Stomach (tissue), 9 donors: ENCODE results near the gene SFN. TPM values are rescaled to one million over a fixed set of nuclear protein-coding genes. Genes with fewer than 3 reads are reported as not detected.

Source experiments
- DNase-seq, 2 donors: peaks; one replicate each; pipeline versions ENCODE4 v3.0.0 to v3.0.0-alpha.2; 2013 to 2019
- H3K27ac ChIP-seq, 5 donors: fragments of 200-600 bp in 4 of 5; sonication (generic) in 4 of 5; one replicate each; pipeline ENCODE4 v1.5.1; 2013 to 2019; ENCODE audit warnings: mild to moderate bottlenecking in 1 of 5, moderate library complexity in 1 of 5
- H3K27me3 ChIP-seq, 3 donors: fragments of 200-600 bp; sonication (generic); one replicate each; pipeline ENCODE4 v1.5.1; 2017 to 2019; ENCODE audit warnings: mixed run types in 1 of 3
- H3K36me3 ChIP-seq, 4 donors: fragments of 200-600 bp; sonication (generic); 1 replicate in 3 of 4; 2 replicates in 1 of 4; pipeline ENCODE4 v1.5.1; 2016 to 2019
- H3K4me1 ChIP-seq, 4 donors: fragments of 200-600 bp; sonication (generic); one replicate each; pipeline ENCODE4 v1.5.1; 2016 to 2019
- H3K4me3 ChIP-seq, 4 donors: fragments of 200-600 bp; sonication (generic) in 3 of 4; one replicate each; pipeline ENCODE4 v1.5.1; 2016 to 2019; ENCODE audit warnings: mild to moderate bottlenecking in 1 of 4
- H3K9me3 ChIP-seq, 4 donors: fragments of 200-600 bp; sonication (generic); one replicate each; pipeline ENCODE4 v1.5.1; 2016 to 2019
- EP300 ChIP-seq: sonication (generic); formaldehyde crosslinking; IDR thresholded peaks from one replicate; pipeline ENCODE4 v1.6.1; 2017; ENCODE audit warnings: antibody characterized with exemption
- POLR2A ChIP-seq, 4 donors: fragments of 450-650 bp; IDR thresholded peaks; one replicate each; pipeline ENCODE4 v1.6.1; 2016; ENCODE audit warnings: antibody characterized with exemption in 4 of 4, control low read depth in 2 of 4, mild to moderate bottlenecking in 1 of 4, moderate library complexity in 1 of 4
- POLR2AphosphoS5 ChIP-seq, 3 donors: sonication (generic); formaldehyde crosslinking; IDR thresholded peaks; one replicate each; pipeline ENCODE4 v1.6.1; 2016; ENCODE audit warnings: antibody characterized with exemption in 3 of 3
- WGBS, 5 donors: extraction: QIAGEN DNeasy Blood & Tissue Kit in 3 of 5; methylation state at CpG; one replicate each; pipeline versions ENCODE4 v1.1.5 to v1.1.7; 2013 to 2018; 5-methylcytosine and 5-hydroxymethylcytosine counted together
- intact Hi-C: fragments of 100-400 bp; cut with DNase I; formaldehyde crosslinking; loops from one replicate; pipeline ENCODE4 v1.15.1; 2023; ENCODE audit warnings: low total_unique reads
- polyA plus RNA-seq, 3 donors: library from polyadenylated mRNA; stranded (reverse); fragments of 200-250 nt; gene quantifications; one replicate each; pipeline ENCODE4 v1.2.3, GENCODE V29; 2013
- total RNA-seq, 5 donors: library from RNA; depleted of rRNA; stranded (reverse); fragments of >200 nt; gene quantifications; one replicate each; pipeline versions ENCODE4 v1.1.0 to v1.2.3, GENCODE V29; 2014 to 2016
- TF ChIP-seq, protein P1 (sequence below), 7 experiments: fragments of 450-650 bp in 4 of 7; fragments of 200-600 bp in 3 of 7; sonication (generic) in 3 of 7; IDR thresholded peaks; one replicate each; pipeline ENCODE4 v1.5.1; 2016 to 2019; ENCODE audit warnings: antibody characterized with exemption in 7 of 7, control low read depth in 2 of 7, mild to moderate bottlenecking in 1 of 7
- donor health status: healthy with polysubstance abuse.
- donor health status: Bipolar disorder and iron deficiency.
- donor health status: healthy.

SFN gene
- total and polyA plus RNA-seq, 8 donors, result 17.4 to 410 (median 81.2) TPM

DNA sequence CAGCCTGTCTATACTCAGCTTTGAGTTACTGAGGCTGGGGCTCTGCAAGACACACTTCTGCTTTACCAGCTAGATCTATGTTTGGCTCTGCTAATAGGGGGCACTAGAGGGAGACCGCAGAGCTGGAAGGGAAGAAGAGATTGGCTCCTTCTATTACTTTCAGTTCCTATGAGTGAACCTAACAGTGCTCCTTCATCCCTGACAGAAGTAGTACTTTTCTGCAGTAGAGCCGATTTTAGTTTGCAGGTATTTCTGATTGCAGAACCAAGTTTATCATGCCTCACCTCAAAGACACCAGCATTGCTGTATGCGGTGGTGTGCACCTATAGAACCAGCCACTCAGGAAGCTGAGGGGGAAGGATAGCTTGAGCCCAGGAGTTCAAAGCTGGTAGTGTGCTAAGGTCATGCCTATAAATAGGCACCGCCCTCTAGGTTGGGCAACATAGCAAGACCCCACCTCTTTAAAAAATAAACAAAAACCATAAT, 42.1 kb upstream of the SFN start:
- 16 to 50% (median 33%) methylated on average over 4 of the region's 4 CpGs for WGBS, 5 donors

DNA sequence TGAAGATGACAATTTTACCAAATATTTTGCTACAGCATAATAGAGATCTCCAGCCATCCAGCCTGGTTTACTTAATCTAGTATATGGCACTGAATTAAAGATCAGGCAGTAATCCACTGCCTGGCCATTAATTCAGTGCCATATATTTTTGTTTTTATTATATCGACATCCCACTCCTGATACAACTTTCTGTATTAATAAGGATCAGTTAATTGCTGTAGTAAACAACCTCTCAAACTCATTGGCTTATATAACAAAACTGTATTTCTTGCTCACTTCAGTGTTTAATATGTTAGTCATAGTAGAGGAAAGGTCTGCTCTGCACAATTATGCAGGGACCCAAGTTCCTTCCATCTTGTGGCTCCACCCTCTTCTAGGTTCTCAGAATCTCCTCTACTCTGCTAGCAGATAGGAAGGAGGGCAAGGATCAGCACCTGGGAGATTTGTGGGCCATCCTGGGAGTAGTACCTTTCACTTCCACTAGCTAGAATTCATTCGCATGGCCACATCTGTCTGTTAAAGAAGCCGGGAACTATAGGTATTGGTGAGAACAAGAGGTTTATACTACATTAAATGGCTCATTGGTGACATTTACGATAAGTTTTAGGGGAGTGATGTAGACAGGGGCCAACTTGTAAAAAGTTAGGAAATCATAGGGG, 40.1 kb upstream of the SFN start:
- no peaks in the 10 kb centered on the region for H3K9me3 ChIP-seq
- no peaks in the 10 kb centered on the region for H3K27me3 ChIP-seq
- peaks cover 14 to 35% (median 24%) of the 10 kb centered on the region in 4 donors for H3K4me1 ChIP-seq
- no peak overlapping the region for H3K27ac ChIP-seq
- no peaks in the 10 kb centered on the region for H3K36me3 ChIP-seq
- DNase-seq, result no peak
- intact Hi-C loops, result no loop called here
- TF ChIP-seq, protein P1, sequence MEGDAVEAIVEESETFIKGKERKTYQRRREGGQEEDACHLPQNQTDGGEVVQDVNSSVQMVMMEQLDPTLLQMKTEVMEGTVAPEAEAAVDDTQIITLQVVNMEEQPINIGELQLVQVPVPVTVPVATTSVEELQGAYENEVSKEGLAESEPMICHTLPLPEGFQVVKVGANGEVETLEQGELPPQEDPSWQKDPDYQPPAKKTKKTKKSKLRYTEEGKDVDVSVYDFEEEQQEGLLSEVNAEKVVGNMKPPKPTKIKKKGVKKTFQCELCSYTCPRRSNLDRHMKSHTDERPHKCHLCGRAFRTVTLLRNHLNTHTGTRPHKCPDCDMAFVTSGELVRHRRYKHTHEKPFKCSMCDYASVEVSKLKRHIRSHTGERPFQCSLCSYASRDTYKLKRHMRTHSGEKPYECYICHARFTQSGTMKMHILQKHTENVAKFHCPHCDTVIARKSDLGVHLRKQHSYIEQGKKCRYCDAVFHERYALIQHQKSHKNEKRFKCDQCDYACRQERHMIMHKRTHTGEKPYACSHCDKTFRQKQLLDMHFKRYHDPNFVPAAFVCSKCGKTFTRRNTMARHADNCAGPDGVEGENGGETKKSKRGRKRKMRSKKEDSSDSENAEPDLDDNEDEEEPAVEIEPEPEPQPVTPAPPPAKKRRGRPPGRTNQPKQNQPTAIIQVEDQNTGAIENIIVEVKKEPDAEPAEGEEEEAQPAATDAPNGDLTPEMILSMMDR (IDR thresholded peaks at IDR 0.05), result no peak
- TF ChIP-seq POLR2AphosphoS5 (IDR thresholded peaks at IDR 0.05) (no peak), EP300 (no peak), POLR2A (IDR thresholded peaks at IDR 0.05) (no peak)
- no peak overlapping the region for H3K4me3 ChIP-seq
- 96 to 98% (median 97%) methylated on average over 4 of the region's 4 CpGs for WGBS, 5 donors

More for the DNA sequence above, 42.1 kb upstream of the SFN start:
- Histone ChIP-seq H3K27ac (peak overlapping the region in 1 of 5 donors; percentile 0), H3K36me3 (no peaks in the 10 kb centered on the region), H3K4me1 (peaks cover 2 to 22% (median 11%) of the 10 kb centered on the region in 4 donors), H3K9me3 (no peaks in the 10 kb centered on the region), H3K27me3 (no peaks in the 10 kb centered on the region), H3K4me3 (no peak overlapping the region)
- DNase-seq, result peak in 1 of 2 donors; percentile 52
- intact Hi-C loops, result no loop called here
- TF ChIP-seq, protein P1 (IDR thresholded peaks at IDR 0.05), result no peak
- TF ChIP-seq EP300 (no peak), POLR2A (IDR thresholded peaks at IDR 0.05) (no peak), POLR2AphosphoS5 (IDR thresholded peaks at IDR 0.05) (no peak)

DNA sequence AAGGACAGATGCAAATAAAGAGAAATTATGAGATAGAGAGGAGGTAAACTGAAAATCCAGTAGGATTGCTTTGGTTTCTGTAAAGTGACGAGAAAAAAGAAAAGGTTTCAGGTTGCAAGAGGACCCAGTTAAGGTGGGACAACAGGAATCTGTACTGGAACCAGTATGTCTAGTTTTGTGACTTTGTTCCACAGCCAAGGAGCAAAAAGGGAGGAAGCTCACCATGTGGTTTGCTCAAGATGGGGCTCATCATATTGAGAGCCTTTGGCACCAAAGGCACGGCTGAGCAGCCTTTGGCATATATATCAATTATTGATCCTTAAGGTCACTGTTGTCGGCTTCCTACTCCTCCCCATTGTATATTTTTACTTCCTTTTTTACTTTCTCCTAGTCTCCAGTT, 38.2 kb upstream of the SFN start:
- Histone ChIP-seq H3K36me3 (peaks cover 0 to 7% (median 0%) of the 10 kb centered on the region in 4 donors), H3K4me1 (peaks cover 32 to 53% (median 41%) of the 10 kb centered on the region in 4 donors), H3K27ac (no peak overlapping the region), H3K4me3 (no peak overlapping the region), H3K27me3 (no peaks in the 10 kb centered on the region), H3K9me3 (no peaks in the 10 kb centered on the region)
- no peak for TF ChIP-seq EP300
- no peak for TF ChIP-seq POLR2A (IDR thresholded peaks at IDR 0.05)
- peak in 1 of 2 donors; percentile 77 for DNase-seq
- intact Hi-C loops, result no loop called here
- WGBS, 5 donors, result 49 to 86% (median 63%) methylated on average over 3 of the region's 3 CpGs

GRCh38 chr1:26826261-26827105, 36.5 kb upstream of the SFN start, which contains the start of gene ZDHHC18:
ZDHHC18 (plus strand) TSS chr1:26826688; CDS start chr1:26826805, 117 bp downstream.
- WGBS, 5 donors, result 0 to 1% (median 1%) methylated on average over 44 to 102 of the region's 107 CpGs
- Histone ChIP-seq H3K4me3 (peak within 1 kb of the TSS; percentile 79 to 94 (median 80)), H3K9me3 (no peaks in the 10 kb centered on the region), H3K36me3 (peaks cover 0 to 7% (median 3%) of the 10 kb centered on the region in 4 donors), H3K27ac (peak within 1 kb of the TSS; percentile 81 to 89 (median 86)), H3K27me3 (no peaks in the 10 kb centered on the region), H3K4me1 (peaks cover 32 to 57% (median 47%) of the 10 kb centered on the region in 4 donors)
- TF ChIP-seq POLR2A (IDR thresholded peaks at IDR 0.05) (no peak), POLR2AphosphoS5 (IDR thresholded peaks at IDR 0.05) (peak in 1 of 3 donors; percentile 7), EP300 (no peak)
- TF ChIP-seq, protein P1 (IDR thresholded peaks at IDR 0.05), result peak in 3 of 7 experiments; percentile 11 to 72 (median 40)
- intact Hi-C loops, result no loop called here
- DNase-seq, result peak; percentile 76 to 91
